Measurements from ENCODE around the gene GAS6.

The GAS6 gene

GRCh38 chr13:113842336-113843062 is 21.4 kb downstream of the GAS6 start:
- TF ChIP-seq SNAI2 (CRISPR knock-in tag; IDR thresholded peaks at IDR 0.05): no peak
- TF ChIP-seq, protein P1, sequence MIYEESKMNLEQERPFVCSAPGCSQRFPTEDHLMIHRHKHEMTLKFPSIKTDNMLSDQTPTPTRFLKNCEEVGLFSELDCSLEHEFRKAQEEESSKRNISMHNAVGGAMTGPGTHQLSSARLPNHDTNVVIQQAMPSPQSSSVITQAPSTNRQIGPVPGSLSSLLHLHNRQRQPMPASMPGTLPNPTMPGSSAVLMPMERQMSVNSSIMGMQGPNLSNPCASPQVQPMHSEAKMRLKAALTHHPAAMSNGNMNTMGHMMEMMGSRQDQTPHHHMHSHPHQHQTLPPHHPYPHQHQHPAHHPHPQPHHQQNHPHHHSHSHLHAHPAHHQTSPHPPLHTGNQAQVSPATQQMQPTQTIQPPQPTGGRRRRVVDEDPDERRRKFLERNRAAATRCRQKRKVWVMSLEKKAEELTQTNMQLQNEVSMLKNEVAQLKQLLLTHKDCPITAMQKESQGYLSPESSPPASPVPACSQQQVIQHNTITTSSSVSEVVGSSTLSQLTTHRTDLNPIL (CRISPR knock-in tag; IDR thresholded peaks at IDR 0.05; ENCODE audit: low read depth): no peak
- TF ChIP-seq TCF4 (CRISPR knock-in tag; IDR thresholded peaks at IDR 0.05; ENCODE audit: borderline replicate concordance): no peak
- no peak for TF ChIP-seq ZNF70 (CRISPR knock-in tag; IDR thresholded peaks at IDR 0.05)
- no peak for TF ChIP-seq RARB (CRISPR knock-in tag; IDR thresholded peaks at IDR 0.05)
- TF ChIP-seq ZC3H10 (CRISPR knock-in tag; IDR thresholded peaks at IDR 0.05): no peak
- TF ChIP-seq ESRRG (CRISPR knock-in tag; IDR thresholded peaks at IDR 0.05): no peak
- no peak for TF ChIP-seq POU6F1 (CRISPR knock-in tag; IDR thresholded peaks at IDR 0.05; ENCODE audit: borderline replicate concordance, low read depth)
- no peak for ATAC-seq

DNA sequence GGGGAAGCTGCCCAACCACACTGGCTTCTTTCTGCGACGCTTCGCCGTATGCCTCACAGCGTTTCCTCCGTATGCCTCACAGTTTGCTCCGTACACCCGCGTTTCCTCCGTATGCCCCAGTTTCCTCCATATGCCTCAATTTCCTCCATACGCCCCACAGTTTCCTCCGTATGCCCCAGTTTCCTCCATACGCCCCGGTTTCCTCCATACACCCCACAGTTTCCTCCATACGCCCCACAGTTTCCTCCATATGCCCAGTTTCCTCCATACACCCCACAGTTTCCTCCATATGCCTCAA is 22.6 kb downstream of the GAS6 start:
- ATAC-seq: no peak
- TF ChIP-seq OSR1 (CRISPR knock-in tag; IDR thresholded peaks at IDR 0.05) (no peak), TCF4 (CRISPR knock-in tag; IDR thresholded peaks at IDR 0.05; ENCODE audit: borderline replicate concordance) (no peak), ZFP30 (CRISPR knock-in tag; IDR thresholded peaks at IDR 0.05) (no peak), ZC3H10 (CRISPR knock-in tag; IDR thresholded peaks at IDR 0.05) (no peak)

- ATAC-seq: no peak
- TF ChIP-seq POU6F1 (CRISPR knock-in tag; IDR thresholded peaks at IDR 0.05; ENCODE audit: borderline replicate concordance, low read depth) (no peak), SNAI2 (CRISPR knock-in tag; IDR thresholded peaks at IDR 0.05) (no peak), RARB (CRISPR knock-in tag; IDR thresholded peaks at IDR 0.05) (no peak), ESRRG (CRISPR knock-in tag; IDR thresholded peaks at IDR 0.05) (no peak), BACH2 (CRISPR knock-in tag; IDR thresholded peaks at IDR 0.05; ENCODE audit: borderline replicate concordance) (no peak), OSR1 (CRISPR knock-in tag; IDR thresholded peaks at IDR 0.05) (no peak), ZNF8 (CRISPR knock-in tag; IDR thresholded peaks at IDR 0.05) (no peak), ZFP3 (CRISPR knock-in tag; IDR thresholded peaks at IDR 0.05) (no peak)
Observed at GRCh38 chr13:113840541-113841352, 23.1 kb downstream of the GAS6 start.

DNA sequence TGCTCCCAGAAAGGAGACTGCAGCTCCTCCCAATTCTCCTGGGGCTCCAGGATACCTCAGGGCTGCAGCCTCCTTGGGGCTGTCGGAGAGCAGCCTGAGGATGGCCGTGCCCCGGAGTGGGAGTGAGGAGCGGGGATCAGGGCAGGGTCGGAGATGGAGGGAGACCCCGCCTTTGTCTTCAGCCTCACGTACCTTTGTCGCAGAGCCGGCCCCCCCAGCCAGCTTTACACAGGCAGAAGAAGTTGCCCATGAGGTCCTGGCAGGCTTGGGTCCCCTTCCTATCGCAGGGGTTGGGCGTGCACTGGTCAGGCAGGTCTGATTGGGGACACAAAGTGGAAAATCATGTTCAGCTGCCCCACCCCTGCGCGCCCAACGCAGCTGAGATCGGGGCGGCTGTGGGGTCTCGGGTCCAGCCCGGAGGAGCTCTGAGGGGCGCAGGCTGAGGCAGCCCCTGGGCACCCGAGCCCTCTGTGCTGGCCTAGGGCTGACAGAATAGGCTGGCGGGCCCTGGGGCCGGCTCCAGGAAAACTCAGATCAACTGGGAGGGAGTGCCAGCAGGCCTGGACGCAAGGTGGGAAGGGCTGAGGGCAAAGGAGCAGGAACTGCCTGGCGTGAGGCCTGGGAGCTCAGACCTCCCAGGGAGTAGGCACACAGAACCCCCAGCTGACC is 24.2 kb downstream of the GAS6 start:
- ATAC-seq: no peak
- TF ChIP-seq ESRRG (CRISPR knock-in tag; IDR thresholded peaks at IDR 0.05) (no peak), ZNF8 (CRISPR knock-in tag; IDR thresholded peaks at IDR 0.05) (no peak), ZNF565 (CRISPR knock-in tag; conservative IDR thresholded peaks at IDR 0.05; ENCODE audit: low read depth) (no peak), ZFP3 (CRISPR knock-in tag; IDR thresholded peaks at IDR 0.05) (no peak), ISL1 (CRISPR knock-in tag; IDR thresholded peaks at IDR 0.05) (no peak), SNAI2 (CRISPR knock-in tag; IDR thresholded peaks at IDR 0.05) (no peak), CSDC2 (CRISPR knock-in tag; IDR thresholded peaks at IDR 0.05) (no peak), POU6F1 (CRISPR knock-in tag; IDR thresholded peaks at IDR 0.05; ENCODE audit: borderline replicate concordance, low read depth) (no peak)
- TF ChIP-seq, protein P2, sequence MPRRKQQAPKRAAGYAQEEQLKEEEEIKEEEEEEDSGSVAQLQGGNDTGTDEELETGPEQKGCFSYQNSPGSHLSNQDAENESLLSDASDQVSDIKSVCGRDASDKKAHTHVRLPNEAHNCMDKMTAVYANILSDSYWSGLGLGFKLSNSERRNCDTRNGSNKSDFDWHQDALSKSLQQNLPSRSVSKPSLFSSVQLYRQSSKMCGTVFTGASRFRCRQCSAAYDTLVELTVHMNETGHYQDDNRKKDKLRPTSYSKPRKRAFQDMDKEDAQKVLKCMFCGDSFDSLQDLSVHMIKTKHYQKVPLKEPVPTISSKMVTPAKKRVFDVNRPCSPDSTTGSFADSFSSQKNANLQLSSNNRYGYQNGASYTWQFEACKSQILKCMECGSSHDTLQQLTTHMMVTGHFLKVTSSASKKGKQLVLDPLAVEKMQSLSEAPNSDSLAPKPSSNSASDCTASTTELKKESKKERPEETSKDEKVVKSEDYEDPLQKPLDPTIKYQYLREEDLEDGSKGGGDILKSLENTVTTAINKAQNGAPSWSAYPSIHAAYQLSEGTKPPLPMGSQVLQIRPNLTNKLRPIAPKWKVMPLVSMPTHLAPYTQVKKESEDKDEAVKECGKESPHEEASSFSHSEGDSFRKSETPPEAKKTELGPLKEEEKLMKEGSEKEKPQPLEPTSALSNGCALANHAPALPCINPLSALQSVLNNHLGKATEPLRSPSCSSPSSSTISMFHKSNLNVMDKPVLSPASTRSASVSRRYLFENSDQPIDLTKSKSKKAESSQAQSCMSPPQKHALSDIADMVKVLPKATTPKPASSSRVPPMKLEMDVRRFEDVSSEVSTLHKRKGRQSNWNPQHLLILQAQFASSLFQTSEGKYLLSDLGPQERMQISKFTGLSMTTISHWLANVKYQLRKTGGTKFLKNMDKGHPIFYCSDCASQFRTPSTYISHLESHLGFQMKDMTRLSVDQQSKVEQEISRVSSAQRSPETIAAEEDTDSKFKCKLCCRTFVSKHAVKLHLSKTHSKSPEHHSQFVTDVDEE (CRISPR knock-in tag; IDR thresholded peaks at IDR 0.05): no peak

Data from SK-N-SH treated with all-trans-retinoic acid at 6 μM for 48 hours (cell line).